SK-N-SH (cell line): ENCODE results near the gene MYO9A. TPM values are rescaled to one million over a fixed set of nuclear protein-coding genes. Genes with fewer than 3 reads are reported as not detected.

ENCODE experiments used
- CTCF ChIA-PET: fragments of 300-600, 350-600 bp; formaldehyde crosslinking; extraction: SDS; loops from one replicate; lab custom pipeline; 2021; lab: Yijun Ruan, JAX
- POLR2A ChIA-PET: fragments of 350-600 bp; sonication (Branson Sonifier 250); formaldehyde crosslinking; extraction: SDS; loops from one replicate; lab custom pipeline; 2020; ENCODE audit warnings: antibody characterized with exemption, inconsistent platforms; lab: Yijun Ruan, JAX
- DNase-seq: peaks from one replicate; pipeline ENCODE4 v3.0.0; 2012
- H2AFZ ChIP-seq: fragments of 200-600 bp; sonication (generic); 2 replicates; pipeline ENCODE4 v1.8.1; 2016; ENCODE audit warnings: antibody characterized with exemption, mild to moderate bottlenecking, low read depth
- H3F3A ChIP-seq: fragments of 200-600 bp; sonication (generic); replicated peaks from 2 replicates; pipeline ENCODE3; 2016; ENCODE audit warnings: antibody characterized with exemption, mild to moderate bottlenecking; ENCODE audit not compliant: insufficient read depth
- H3K27ac ChIP-seq, 2 experiments: fragments of 200-500 bp in 1 of 2; fragments of 200-600 bp in 1 of 2; sonication (Bioruptor generic) in 1 of 2; sonication (generic), shearing (Covaris generic) in 1 of 2; 2 replicates each; pipeline versions ENCODE4 v1.5.1 to v1.6.1; 2014 to 2016; ENCODE audit warnings: low read depth in 2 of 2, inconsistent platforms in 1 of 2, low read length in 1 of 2, mild to moderate bottlenecking in 1 of 2, mixed read lengths in 1 of 2
- H3K27me3 ChIP-seq: fragments of 200-600 bp; sonication (generic), shearing (Covaris generic); 2 replicates; pipeline ENCODE4 v1.6.1; 2016; ENCODE audit warnings: mixed run types; ENCODE audit not compliant: insufficient read depth
- H3K36me3 ChIP-seq, 2 experiments: fragments of 200-500 bp in 1 of 2; fragments of 200-600 bp in 1 of 2; sonication (Bioruptor generic) in 1 of 2; sonication (generic) in 1 of 2; replicated peaks in 1 of 2; 2 replicates each; pipeline versions ENCODE3 to v1.5.1; 2014 to 2016; ENCODE audit warnings: low read length in 1 of 2, mild to moderate bottlenecking in 1 of 2; ENCODE audit not compliant: insufficient read depth in 2 of 2, control insufficient read depth in 1 of 2
- H3K4me1 ChIP-seq, 2 experiments: fragments of 200-500 bp in 1 of 2; fragments of 200-600 bp in 1 of 2; sonication (Bioruptor generic) in 1 of 2; sonication (generic), shearing (Covaris generic) in 1 of 2; 2 replicates each; pipeline versions ENCODE4 v1.5.1 to v1.6.1; 2014 to 2016; ENCODE audit warnings: low read depth in 1 of 2, low read length in 1 of 2, mixed run types in 1 of 2; ENCODE audit not compliant: insufficient read depth in 2 of 2, control insufficient read depth in 1 of 2
- H3K4me2 ChIP-seq: fragments of 200-600 bp; sonication (generic), shearing (Covaris generic); 2 replicates; pipeline ENCODE4 v1.6.1; 2017; ENCODE audit warnings: mixed run types
- H3K4me3 ChIP-seq, 2 experiments: fragments of 200-500 bp in 1 of 2; fragments of 200-600 bp in 1 of 2; sonication (Bioruptor generic) in 1 of 2; sonication (generic), shearing (Covaris generic) in 1 of 2; 2 replicates each; pipeline versions ENCODE4 v1.5.1 to v1.8.1; 2014 to 2016; ENCODE audit warnings: low read depth in 2 of 2, inconsistent platforms in 1 of 2, low read length in 1 of 2, mild to moderate bottlenecking in 1 of 2, mixed read lengths in 1 of 2, moderate library complexity in 1 of 2
- H3K79me2 ChIP-seq: fragments of 200-600 bp; sonication (generic); 2 replicates; pipeline ENCODE4 v1.8.1; 2017; ENCODE audit warnings: mild to moderate bottlenecking; ENCODE audit not compliant: insufficient read depth
- H3K9ac ChIP-seq: fragments of 200-600 bp; sonication (generic); 2 replicates; pipeline ENCODE4 v1.6.1; 2017; ENCODE audit warnings: mixed run types
- H3K9me2 ChIP-seq: fragments of 200-600 bp; sonication (generic); 2 replicates; pipeline ENCODE4 v1.6.1; 2017; ENCODE audit warnings: mixed run types
- H3K9me3 ChIP-seq: fragments of 200-600 bp; sonication (generic); 2 replicates; pipeline ENCODE4 v1.6.1; 2017; ENCODE audit warnings: mixed run types, mild to moderate bottlenecking, moderate library complexity
- H4K20me1 ChIP-seq: fragments of 200-600 bp; sonication (generic); 2 replicates; pipeline ENCODE4 v1.6.1; 2017; ENCODE audit warnings: mild to moderate bottlenecking, mixed run types; ENCODE audit not compliant: insufficient read depth
- CHD2 ChIP-seq: fragments of 150-350 bp; IDR thresholded peaks from 2 replicates; pipeline ENCODE4 v1.6.1; 2018; ENCODE audit warnings: low read length; ENCODE audit not compliant: partially characterized antibody
- EP300 ChIP-seq, 2 experiments: IDR thresholded peaks; 2 replicates each; pipeline versions ENCODE4 v1.4.0 to v1.6.1; 2012; ENCODE audit warnings: borderline replicate concordance in 1 of 2, low read depth in 1 of 2, low read length in 1 of 2
- FOSL2 ChIP-seq: IDR thresholded peaks from 2 replicates; pipeline ENCODE4 v1.4.0; 2012; ENCODE audit warnings: low read depth, mild to moderate bottlenecking, moderate library complexity, borderline replicate concordance
- FOXM1 ChIP-seq: IDR thresholded peaks from 2 replicates; pipeline ENCODE4 v1.4.0; 2012; ENCODE audit warnings: low read depth, mild to moderate bottlenecking
- JUND ChIP-seq: IDR thresholded peaks from 2 replicates; pipeline ENCODE4 v1.4.0; 2012
- MEF2A ChIP-seq: IDR thresholded peaks from 2 replicates; pipeline ENCODE4 v1.4.0; 2012; ENCODE audit warnings: low read depth, borderline replicate concordance
- MXI1 ChIP-seq: IDR thresholded peaks from 2 replicates; pipeline ENCODE4 v1.6.1; 2012; ENCODE audit warnings: mild to moderate bottlenecking, low read depth, low read length, improper control_type of control experiment
- NFIC ChIP-seq: IDR thresholded peaks from 2 replicates; pipeline ENCODE4 v1.4.0; 2012; ENCODE audit warnings: borderline replicate concordance
- NRF1 ChIP-seq: IDR thresholded peaks from 2 replicates; pipeline ENCODE4 v1.6.1; 2012; ENCODE audit warnings: low read depth, mild to moderate bottlenecking, low read length
- POLR2AphosphoS5 ChIP-seq: IDR thresholded peaks from 2 replicates; pipeline ENCODE4 v1.6.1; 2012; ENCODE audit warnings: low read depth, low read length
- RAD21 ChIP-seq: IDR thresholded peaks from 2 replicates; pipeline ENCODE4 v1.6.1; 2012; ENCODE audit warnings: mild to moderate bottlenecking, low read length
- RXRA ChIP-seq: IDR thresholded peaks from 2 replicates; pipeline ENCODE4 v1.4.0; 2012; ENCODE audit warnings: low read depth, mild to moderate bottlenecking, borderline replicate concordance
- SIN3A ChIP-seq: IDR thresholded peaks from 2 replicates; pipeline ENCODE4 v1.6.1; 2012; ENCODE audit warnings: low read depth, mild to moderate bottlenecking, low read length, moderate library complexity, borderline replicate concordance
- SMC3 ChIP-seq: IDR thresholded peaks from 2 replicates; pipeline ENCODE4 v1.6.1; 2012; ENCODE audit warnings: low read depth, low read length, improper control_type of control experiment
- TAF1 ChIP-seq: IDR thresholded peaks from 2 replicates; pipeline ENCODE4 v1.6.1; 2012; ENCODE audit warnings: low read depth, mild to moderate bottlenecking, low read length, moderate library complexity, borderline replicate concordance
- YY1 ChIP-seq: IDR thresholded peaks from 2 replicates; pipeline ENCODE4 v1.4.0; 2012; ENCODE audit warnings: low read depth, mild to moderate bottlenecking
- WGBS: methylation state at CpG from one replicate; pipeline ENCODE4 v1.1.6; 2017; ENCODE audit warnings: low lambda C conversion rate; 5-methylcytosine and 5-hydroxymethylcytosine counted together
- polyA plus RNA-seq, 3 experiments: library from polyadenylated mRNA; depleted of rRNA; stranded (reverse); fragments of >200 nt; gene quantifications; 2 replicates each; pipeline ENCODE4 v1.2.3, GENCODE V29; 2012
- TF ChIP-seq, protein P1 (sequence below): IDR thresholded peaks from 2 replicates; pipeline ENCODE4 v1.4.0; 2012; ENCODE audit warnings: low read depth, borderline replicate concordance
- TF ChIP-seq, protein P2 (sequence below): IDR thresholded peaks from 2 replicates; pipeline ENCODE4 v1.4.0; 2012; ENCODE audit warnings: low read depth

MYO9A gene
- polyA plus RNA-seq, 1 of the 3 experiments (the other 2 are of a cell fraction), result 4.1 TPM

DNA sequence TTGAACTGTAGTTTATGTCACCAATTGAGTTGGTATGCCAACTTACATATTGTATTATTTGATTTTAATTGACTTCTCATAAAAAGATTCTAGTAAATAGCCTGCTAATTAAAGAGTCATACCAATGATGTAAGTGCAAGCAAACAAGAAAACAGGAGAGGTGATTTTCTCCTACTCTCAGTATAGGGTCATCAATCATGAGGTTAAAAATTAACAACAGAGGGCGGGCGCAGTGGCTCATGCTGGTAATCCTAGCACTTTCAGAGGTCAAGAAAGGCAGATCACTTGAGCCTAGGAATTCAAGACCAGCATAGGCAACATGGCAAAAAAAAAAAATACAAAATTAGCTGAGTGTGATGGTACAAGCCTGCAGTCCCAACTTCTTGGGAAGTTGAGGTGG, 108.7 kb downstream of the MYO9A start:
- Histone ChIP-seq H3K79me2 (no peaks in the 10 kb centered on the region), H3K9ac (no peak overlapping the region), H3K9me2 (no peaks in the 10 kb centered on the region), H3K27me3 (no peaks in the 10 kb centered on the region), H3K36me3 (peaks cover 12 to 21% of the 10 kb centered on the region in 2 experiments), H3K9me3 (no peaks in the 10 kb centered on the region), H2AFZ (no peak overlapping the region), H3K27ac (no peak overlapping the region), H3K4me3 (no peak overlapping the region), H3F3A (peaks cover 7% of the 10 kb centered on the region), H4K20me1 (no peaks in the 10 kb centered on the region), H3K4me2 (no peak overlapping the region), H3K4me1 (0 out of 4 replicates have a peak, but pooled peaks cover 0 to 3% of the 10 kb centered on the region in 2 experiments)
- TF ChIP-seq YY1, result no peak
- TF ChIP-seq FOXM1, result no peak
- no peak for TF ChIP-seq NRF1
- no peak for TF ChIP-seq CHD2
- TF ChIP-seq SIN3A, result no peak
- TF ChIP-seq FOSL2, result no peak
- 86% methylated on average over 2 of the region's 2 CpGs for WGBS
- POLR2A ChIA-PET, result no interaction called here
- no peak for DNase-seq
- CTCF ChIA-PET, result no interaction called here

DNA sequence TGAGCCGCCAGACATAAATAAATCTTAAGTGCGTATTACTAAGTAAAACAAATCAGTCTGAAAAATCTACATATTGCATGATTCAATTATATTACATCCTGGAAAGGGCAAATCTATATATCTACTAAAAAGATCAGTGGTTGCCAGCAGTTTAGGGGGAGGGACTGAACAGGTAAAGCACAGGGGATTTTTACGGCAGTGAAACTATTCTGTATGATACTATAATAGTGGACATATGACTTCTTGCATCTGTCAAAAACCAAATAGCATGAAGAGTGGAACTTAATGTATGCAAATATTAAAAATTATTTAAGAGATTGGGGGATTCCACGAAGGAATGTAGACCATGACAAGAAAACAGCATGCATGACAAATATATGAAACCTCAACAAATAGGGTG, 111.6 kb downstream of the MYO9A start:
- Histone ChIP-seq H3K4me3 (no peak overlapping the region), H3K9me2 (no peaks in the 10 kb centered on the region), H3K9ac (no peak overlapping the region), H2AFZ (no peak overlapping the region), H3F3A (peaks cover 5% of the 10 kb centered on the region), H3K9me3 (no peaks in the 10 kb centered on the region), H4K20me1 (no peaks in the 10 kb centered on the region), H3K4me2 (no peak overlapping the region), H3K36me3 (peaks cover 12 to 31% of the 10 kb centered on the region in 2 experiments), H3K79me2 (no peaks in the 10 kb centered on the region), H3K27ac (no peak overlapping the region), H3K4me1 (0 out of 4 replicates have a peak, but pooled peaks cover 0 to 3% of the 10 kb centered on the region in 2 experiments), H3K27me3 (no peaks in the 10 kb centered on the region)
- TF ChIP-seq CHD2 (no peak), MXI1 (no peak)
- DNase-seq, result no peak
- CTCF ChIA-PET, result no interaction called here
- POLR2A ChIA-PET, result no interaction called here
- 88% methylated on average over 4 of the region's 4 CpGs for whole genome bisulfite sequencing

DNA sequence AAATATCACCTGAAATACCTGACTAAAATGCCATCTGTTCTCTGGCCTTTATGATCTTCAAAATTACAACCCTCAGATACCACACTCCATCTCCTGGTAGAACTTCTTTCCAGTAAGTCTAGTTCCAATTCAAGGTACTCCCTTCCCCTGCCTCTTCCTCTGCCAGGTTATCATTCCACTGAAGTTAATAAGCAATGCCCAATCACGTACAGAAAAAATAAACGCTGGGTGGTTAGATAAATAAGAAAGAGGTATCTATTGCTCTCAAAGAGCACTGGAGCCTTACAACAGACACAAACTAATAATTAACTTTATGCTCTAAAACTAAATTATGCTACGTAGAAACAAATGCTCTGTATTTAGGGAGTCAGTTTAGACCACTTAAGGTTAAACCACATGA, 112.5 kb downstream of the MYO9A start:
- no peaks in the 10 kb centered on the region for H3K79me2 ChIP-seq
- H3K4me2 ChIP-seq, result no peak overlapping the region
- WGBS, result 92% methylated on average over 3 of the region's 3 CpGs
- DNase-seq, result no peak
- no peak for TF ChIP-seq NFIC
- TF ChIP-seq JUND, result no peak
- TF ChIP-seq TAF1, result no peak
- no peak for TF ChIP-seq FOSL2
- TF ChIP-seq, protein P1, sequence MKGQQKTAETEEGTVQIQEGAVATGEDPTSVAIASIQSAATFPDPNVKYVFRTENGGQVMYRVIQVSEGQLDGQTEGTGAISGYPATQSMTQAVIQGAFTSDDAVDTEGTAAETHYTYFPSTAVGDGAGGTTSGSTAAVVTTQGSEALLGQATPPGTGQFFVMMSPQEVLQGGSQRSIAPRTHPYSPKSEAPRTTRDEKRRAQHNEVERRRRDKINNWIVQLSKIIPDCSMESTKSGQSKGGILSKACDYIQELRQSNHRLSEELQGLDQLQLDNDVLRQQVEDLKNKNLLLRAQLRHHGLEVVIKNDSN, result no peak
- TF ChIP-seq, protein P2, sequence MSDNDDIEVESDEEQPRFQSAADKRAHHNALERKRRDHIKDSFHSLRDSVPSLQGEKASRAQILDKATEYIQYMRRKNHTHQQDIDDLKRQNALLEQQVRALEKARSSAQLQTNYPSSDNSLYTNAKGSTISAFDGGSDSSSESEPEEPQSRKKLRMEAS, result no peak
- no peak for TF ChIP-seq RXRA
- no peak for TF ChIP-seq SMC3
- TF ChIP-seq EP300 (IDR thresholded peaks at IDR 0.05; ENCODE audit: borderline replicate concordance in 1 of 2, low read depth in 1 of 2, low read length in 1 of 2), result no peak
- TF ChIP-seq RAD21, result no peak
- no peak for TF ChIP-seq POLR2AphosphoS5
- no peak for TF ChIP-seq MEF2A
- no peak for TF ChIP-seq YY1
- TF ChIP-seq, all 33 proteins: peak for 0
- H3K4me3 ChIP-seq, result no peak overlapping the region
- H3K27me3 ChIP-seq, result no peaks in the 10 kb centered on the region
- no peaks in the 10 kb centered on the region for H3K9me3 ChIP-seq
- H3K36me3 ChIP-seq, result peaks cover 12 to 38% of the 10 kb centered on the region in 2 experiments
- no peaks in the 10 kb centered on the region for H4K20me1 ChIP-seq
- peaks cover 3% of the 10 kb centered on the region for H3F3A ChIP-seq
- ChIA-PET POLR2A (no interaction called here), CTCF (no interaction called here)
- H2AFZ ChIP-seq, result no peak overlapping the region
- no peak overlapping the region for H3K9ac ChIP-seq
- H3K27ac ChIP-seq, result no peak overlapping the region
- peaks cover 0 to 3% of the 10 kb centered on the region in 2 experiments; a peak in 1 of 4 replicates for H3K4me1 ChIP-seq
- no peaks in the 10 kb centered on the region for H3K9me2 ChIP-seq
